Stimulated activated CD8-positive, alpha-beta memory T cell treated with anti-CD3 and anti-CD28 coated beads, Interleukin-4, amount 100 ng/mL, for 24 hours (primary cell): ENCODE results near the gene SRSF9.
"Not testable (repeated sequence)": the region's sequence is repeated elsewhere in the genome, so short reads cannot be mapped to it uniquely, and the experiment has no call there.

ENCODE experiments used
- DNase-seq: peaks from one replicate; pipeline ENCODE4 v3.0.0-alpha.2; 2020; ENCODE audit warnings: low read depth

SRSF9 gene

DNA sequence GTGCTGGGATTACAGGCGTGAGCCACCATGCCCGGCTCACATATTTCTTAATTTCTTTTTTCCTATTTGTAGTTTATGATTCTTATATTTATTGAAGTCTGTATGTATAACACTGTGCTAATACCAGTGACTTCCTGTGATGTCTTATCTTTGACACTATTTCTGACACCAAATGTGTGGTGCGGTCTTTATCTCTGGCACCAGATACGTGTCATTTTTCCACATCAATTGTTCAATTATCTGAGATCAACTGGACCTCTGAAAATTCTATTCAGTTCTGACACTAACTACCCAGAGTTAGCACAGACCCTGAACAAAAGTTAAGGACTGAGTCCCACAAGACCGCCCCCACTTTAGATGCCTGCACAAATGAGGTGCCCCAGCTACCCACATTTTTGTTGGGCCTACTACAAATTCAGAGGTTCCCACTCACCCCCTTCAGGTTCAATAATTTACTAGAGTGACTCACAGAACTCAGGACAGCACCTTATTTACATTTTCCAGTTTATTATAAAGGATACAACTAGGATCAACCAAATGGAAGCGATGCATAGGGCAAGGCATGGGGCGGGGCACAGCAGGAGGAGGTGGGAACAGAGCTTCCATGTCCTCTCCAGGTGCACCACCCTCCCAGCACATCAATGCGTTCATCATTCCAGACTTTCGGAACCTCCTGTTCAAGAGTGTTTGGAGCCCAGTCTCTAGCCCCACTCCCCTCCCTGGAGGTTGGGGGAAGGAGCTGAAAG, 11.6 kb upstream of the SRSF9 start:
- no peak for DNase-seq

DNA sequence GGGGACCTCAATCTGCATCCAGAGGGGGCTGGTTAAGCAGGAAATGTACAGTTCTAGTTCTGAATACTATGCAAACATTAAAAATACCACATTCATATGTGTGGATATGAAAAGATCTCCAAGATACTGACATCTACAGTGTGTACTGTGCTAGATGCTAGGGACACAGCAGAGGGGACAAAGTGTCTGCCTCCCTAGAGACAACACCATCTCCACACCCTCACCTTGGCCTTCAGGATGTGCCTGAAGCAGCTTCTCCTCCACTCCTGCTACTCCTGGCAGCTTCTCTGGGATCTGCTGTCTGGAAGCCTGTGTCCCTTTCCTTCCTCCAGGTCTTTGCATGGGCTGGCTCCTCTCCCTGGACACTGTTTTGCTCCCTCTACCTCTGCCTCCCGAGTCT, 10.7 kb upstream of the SRSF9 start:
- DNase-seq, result no peak

DNA sequence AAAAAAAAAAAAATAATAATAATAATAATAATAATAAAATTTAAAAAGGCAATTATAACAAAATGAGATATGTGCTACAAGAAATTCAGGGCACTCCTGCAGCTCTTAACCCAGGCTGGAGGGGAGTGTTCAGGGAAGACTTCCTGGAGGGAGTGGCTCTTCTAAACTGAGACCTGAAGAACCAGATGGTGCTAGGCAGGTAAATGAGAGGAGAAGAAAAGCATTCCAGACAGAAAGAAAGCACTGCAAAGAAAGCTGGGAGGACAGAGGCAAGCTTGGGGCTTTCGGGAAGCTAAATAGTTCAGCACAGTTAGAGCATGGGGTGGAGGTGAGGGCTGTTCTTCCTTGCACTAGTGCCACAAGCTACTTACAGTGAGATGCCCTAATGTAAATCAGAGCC, 9.9 kb upstream of the SRSF9 start:
- DNase-seq, result no peak

DNA sequence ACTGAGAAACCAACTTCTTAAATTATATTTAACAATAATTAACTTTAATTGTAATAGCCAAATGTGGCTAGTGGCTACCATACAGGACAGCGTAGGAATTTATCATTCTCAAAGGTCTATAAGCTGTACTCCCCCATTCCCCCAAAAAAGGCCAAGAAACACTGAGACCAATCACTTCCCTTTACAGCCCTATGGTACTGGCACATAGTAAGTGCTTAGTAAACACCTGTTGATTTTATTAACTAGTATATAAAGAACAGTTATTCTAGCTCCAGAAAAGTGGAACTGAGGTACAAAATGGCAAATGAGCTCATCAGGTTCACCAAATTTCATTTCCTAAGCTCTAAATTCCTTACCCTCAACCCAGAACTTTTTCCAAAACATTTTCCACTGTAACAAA, 6.1 kb upstream of the SRSF9 start:
- DNase-seq, result no peak

DNA sequence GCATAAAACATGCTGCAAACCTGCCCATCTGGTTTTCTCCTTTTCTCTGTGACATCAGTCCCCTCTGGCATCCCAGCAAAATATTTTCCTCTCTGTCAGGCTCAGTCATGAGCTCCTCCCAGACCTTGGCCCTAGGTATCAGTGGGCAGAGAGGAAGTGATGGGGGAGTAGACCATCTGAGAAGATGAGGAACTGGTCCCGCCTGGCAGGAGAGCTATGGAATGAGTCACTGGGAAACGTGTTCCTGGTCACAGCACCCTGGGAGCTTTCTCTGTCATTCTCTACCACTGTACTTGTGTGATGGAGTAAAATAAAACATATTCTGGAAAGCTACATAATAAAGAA, 5.0 kb upstream of the SRSF9 start:
- DNase-seq, result no peak

DNA sequence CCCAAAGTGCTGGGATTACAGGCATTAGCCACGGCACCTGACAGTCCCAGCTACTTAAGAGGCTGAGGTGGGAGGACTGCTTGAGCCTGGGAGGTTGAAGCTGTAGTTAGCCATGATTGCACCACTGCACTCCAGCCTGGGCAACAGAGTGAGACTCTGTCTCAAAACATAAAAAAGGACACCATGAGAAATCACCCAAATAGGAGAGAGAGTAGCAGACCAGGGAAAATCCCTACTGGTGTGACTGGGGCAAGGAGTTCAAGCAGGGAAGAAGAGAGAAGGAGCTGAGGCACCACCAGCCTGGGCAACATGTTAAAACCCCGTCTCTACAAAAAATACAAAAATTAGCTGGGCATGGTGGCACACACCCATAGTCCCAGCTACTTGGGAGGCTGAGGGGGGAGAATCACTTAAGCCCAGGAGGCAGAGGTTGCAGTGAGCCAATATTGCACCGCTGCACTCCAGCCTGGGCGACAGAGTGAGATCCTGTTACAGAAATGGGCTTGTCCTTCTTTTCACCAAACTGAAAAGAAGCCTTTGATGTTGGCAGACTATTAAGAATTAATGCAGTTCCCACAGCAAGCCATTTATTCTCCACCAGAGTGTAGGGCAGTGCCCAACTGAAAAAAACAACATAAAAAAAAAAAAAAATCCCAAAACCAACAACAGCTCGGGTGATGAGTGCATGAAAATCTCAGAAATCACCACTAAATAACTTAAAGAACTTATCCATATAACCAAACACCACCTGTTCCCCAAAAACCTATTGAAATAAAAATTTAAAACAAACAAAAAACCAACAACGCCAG, 4.5 kb upstream of the SRSF9 start:
- DNase-seq, result no peak

DNA sequence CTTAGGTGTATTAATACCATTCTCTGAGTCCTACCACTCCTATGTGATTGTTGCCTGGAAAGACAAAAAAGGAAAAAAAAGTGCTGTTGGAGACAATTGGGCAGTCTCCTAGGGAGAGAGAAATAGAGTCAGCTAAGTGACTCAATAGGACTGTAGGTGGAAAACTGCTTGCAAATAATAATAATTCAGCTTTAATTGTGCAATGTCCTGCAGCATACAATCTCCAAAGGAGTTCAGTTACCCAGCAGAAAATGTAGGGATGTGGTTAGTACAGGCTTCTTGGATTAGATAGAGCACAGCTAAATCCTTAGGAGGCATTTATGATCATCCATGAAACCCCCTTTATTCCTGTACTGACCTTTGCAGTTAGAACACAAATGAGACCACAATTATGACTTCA, 3.0 kb upstream of the SRSF9 start:
- DNase-seq, result no peak

DNA sequence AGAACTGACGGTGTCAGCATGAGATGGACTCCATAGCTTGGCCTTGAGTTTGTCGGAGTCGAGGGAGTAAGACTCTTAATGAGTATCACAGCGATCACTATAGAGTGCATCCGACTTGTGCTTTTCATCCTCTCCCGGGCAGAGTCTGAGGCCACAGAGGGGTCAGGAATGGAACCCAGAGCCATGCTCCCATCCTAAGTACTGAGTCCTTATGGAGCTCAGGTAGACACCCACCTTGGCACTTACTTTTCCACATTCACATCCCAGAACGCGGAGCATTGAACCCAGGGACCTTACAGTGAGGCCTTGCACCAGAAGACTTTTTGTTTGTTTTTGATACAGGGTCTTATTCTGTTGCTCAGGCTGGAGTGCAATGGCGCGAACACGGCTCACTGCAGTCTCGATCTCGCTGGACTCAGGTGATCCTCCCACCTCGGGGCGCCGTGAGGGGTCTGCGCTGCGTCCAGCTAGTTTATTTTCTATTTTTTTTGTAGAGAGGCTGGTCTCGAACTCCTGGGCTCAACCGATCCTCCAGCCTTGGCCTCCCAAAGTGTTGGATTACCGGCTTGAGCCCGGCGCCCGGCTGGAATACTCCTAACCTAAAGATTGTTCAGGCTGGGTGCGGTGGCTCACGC, 719 bp upstream of the SRSF9 start:
- no peak for DNase-seq

DNA sequence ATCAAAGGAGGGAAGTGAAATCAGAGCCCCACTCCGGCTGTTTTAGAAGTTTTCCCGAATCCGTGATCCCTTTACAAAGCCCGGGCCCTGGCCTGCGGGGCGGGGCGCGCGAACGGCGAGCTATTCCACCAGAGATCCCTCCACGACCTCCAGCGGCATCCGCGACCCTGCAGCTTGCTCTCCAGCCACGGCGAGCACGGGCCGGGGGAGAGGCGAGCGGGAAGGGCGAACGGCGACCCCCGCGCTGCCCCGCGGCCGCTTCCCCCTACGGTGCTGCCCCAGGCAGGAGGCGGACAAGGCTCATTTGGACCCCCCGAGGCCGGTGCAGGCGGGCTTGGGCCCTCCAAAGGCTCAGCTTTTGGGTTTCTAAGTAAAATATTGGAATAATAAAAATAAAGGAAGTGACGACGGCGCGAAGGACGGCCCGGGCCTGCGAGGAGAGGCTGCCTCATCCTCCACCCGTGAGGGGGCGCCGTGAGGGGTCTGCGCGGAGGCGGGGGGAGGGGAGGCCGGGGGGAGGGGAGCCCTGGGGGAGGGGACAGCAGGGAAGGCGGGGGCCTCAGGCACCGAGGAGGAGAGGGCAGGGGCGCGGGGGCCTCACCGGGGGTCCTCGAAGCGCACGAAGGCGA, 613 bp downstream of the SRSF9 start:
- peak; percentile 34 for DNase-seq

DNA sequence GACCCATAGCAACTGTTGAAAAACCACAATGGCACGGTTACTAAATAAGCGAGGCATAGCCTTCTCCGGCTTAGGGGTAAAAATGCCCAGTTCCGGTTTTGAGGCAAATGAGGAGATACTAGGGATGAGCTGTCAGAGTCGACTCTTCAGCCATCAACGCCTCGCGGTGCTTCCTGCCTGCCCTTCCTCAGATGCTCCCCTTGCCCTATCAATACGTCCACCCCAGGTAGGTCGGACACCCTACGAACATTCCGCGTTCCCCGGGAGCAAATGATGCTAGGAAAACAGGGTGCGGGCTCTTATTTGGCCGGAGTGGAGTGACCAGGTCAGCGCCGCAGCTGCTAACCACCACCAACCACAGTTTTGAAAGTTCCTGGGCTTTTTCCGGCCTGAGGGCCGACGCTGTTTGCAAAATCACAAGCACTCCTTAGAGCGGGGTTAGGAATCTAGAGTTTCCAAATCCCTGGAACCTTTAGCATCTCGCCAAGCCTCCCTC, 1.2 kb downstream of the SRSF9 start:
- DNase-seq, result no peak

DNA sequence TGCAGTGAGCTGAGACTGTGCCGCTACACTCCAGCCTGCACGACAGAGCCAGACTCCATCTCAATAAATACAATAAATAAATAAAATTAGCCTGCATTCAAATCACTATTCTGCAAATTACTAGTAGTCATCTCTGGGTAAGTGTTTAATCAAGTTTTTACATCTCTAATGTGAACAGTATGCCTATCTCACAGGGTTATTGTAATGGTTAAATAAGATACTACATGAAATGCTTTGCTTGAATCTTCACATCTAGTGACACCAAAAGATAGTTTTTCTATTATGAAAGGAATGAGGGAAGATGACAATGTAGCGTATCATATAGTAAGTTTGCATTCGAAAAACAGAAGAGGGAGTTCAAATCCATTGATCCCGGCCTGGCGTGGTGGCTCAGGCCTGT, 2.1 kb downstream of the SRSF9 start:
- no peak for DNase-seq

DNA sequence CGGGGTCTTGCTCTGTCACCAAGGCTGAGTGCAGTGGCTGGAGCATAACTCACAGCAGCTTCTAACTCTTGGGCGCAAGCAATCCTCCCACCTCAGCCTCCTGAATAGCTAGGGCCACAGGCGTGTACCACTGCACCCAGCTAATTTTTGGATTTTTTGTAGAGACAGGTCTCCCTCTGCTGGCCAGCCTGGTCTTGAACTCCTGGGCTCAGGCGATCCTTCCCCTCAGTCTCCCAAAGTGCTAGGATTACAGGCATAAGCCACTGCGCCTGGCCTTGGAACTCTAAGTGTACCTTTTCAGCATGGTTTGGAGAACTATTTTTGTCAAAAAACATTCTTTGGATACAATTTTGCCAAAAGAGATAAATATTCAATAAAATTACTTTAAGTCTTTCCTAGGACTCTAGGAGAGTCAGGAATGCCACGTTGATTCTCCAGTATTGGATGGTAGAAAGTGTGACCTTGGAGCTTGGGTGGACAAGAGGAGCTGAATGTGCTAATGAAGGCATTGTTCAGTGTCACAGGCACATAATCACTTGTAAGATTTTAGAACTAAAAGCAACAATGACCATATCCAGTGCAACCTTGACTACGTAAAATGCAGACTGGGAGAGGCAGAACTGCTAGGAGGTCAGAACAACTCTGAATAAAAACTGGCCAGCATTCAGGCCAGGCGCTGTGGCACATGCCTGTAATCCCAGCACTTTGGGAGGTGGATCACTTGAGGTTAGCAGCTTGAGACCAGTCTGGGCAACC, 2.8 kb downstream of the SRSF9 start:
- DNase-seq, result no peak

DNA sequence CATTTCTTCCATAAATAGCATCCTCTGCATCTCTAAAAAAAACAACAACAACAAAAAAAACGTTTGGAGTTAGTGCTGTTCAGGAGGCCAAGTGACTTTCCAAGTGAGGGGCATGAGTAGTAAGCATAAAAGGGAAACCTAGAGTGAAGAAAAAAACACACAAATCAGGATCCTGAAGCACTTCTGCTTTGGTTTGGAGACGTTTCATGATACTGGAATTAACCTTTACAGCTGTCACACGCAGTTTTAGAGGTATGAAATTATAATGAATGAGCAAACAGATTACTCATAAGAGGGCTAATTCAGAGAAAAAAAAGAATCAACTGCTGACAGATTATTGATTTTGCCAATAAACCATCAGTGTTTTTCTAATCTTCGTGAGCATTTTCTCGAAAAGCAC, 3.8 kb downstream of the SRSF9 start:
- DNase-seq, result no peak

DNA sequence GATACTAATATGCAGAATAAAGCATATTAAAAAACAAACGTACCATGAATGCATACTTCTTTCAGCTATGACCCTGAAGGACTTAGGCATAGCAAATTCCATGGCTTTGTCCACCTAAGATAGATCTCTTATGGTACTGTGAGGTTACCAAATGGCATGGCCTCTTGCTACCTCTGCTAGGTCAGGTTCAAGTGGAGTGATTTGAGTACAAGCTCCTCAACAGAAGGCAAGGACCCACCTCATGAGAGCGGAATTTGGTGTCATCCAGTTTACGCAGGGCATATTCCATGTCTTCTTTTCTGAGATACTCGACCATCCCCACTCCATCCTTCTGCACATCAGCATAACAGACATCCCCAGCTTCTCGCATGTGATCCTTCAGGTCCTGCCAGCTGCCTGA, 5.8 kb downstream of the SRSF9 start:
- DNase-seq, result no peak

DNA sequence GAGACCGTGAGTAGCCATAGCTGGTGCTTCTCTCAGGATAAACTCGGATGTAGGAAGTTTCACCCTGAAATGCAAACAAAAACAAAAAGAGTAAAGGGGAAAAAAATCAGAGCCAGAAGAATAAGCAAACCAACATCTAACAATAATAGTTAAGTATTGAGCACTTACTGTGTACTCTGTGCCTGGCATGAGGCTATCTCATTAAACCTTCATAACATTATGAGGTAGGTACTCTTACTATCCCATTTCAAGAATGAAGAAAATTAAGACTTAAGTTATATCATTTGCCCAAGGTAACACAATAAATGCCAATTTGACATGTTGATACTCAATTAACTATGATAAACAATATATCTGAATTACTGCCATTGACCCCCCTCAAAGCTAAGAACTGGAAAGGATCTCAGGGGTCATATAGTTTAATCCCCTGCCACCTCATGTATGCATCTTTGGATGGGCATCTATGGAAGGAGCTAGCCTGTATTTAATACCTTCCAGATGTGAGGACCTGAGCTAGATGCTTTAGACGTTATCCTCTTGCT, 7.4 kb downstream of the SRSF9 start:
- DNase-seq, result no peak

DNA sequence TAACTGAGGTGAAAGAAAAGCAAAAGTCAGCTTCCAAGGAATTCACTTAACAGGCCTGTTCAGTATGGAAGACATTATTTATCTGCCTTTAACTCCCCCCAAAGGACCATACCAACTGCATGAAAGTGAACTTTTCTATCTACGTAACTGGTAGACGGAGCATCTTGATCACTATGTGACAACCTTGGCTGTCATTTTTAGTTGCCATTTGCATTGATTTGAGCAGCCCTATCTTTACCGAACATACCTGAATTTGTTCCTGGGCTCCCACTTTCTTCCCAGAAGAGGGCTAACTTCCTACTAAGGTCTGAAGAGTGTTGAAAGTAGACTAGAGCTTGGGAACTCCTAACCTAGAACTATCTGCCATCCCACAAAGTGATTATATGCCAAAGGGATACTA, 9.4 kb downstream of the SRSF9 start:
- no peak for DNase-seq

DNA sequence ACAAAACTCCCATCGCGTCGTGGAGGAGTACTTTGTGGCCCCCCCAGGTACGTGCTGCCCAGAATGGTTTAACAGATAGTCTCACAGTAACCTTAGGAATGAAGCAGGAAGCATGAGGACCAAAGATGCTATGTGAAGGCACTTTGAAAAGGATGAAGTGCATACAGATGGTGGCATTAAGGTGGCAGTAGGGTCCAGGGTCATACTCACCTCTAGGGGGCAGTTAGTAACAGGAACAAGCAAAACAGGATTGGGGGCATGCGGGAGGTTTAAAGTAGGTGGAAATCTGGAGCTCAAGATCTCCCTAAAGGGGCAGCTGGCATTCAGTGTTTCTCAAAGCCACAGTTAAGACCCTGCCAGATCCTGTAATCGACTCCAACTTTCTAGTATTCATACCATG, 12.4 kb downstream of the SRSF9 start:
- no peak for DNase-seq

DNA sequence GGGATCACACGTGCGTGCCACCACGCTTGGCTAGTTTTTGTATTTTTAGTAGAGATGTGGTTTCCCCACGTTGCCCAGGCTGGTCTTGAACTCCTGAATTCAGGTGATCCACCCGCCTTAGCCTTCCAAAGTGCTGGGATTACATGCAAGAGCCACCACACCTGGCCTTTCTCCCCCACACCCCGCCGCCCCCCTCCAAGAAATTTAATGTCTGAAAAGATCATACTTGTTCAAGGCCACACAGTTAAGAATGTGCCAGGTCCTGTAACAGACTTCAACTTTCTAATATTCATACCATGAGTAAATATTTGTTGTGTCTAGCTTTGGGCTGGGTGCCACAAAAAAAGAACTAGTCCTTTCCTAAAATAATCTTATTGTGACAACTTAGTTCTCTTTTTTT, 14.2 kb downstream of the SRSF9 start:
- DNase-seq, result no peak

DNA sequence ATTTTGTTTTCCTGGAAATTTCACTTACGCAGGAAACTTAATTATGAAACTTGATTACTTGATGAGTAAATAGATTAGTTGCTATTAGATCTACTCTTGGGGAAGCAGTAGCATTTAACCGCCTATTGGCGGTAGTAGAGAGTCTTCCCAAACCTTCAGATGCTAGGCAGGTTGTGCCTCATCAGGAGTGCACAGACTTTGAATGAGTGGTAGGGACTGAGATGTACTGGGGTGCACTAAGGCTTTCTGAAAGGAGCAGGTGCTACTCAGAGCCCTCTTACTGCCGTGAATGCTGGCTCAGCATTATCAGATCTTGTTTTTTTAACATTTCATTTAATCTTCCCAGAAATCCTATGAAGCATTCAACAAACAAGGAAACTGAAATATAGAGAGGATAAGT, 15.6 kb downstream of the SRSF9 start:
- no peak for DNase-seq

DNA sequence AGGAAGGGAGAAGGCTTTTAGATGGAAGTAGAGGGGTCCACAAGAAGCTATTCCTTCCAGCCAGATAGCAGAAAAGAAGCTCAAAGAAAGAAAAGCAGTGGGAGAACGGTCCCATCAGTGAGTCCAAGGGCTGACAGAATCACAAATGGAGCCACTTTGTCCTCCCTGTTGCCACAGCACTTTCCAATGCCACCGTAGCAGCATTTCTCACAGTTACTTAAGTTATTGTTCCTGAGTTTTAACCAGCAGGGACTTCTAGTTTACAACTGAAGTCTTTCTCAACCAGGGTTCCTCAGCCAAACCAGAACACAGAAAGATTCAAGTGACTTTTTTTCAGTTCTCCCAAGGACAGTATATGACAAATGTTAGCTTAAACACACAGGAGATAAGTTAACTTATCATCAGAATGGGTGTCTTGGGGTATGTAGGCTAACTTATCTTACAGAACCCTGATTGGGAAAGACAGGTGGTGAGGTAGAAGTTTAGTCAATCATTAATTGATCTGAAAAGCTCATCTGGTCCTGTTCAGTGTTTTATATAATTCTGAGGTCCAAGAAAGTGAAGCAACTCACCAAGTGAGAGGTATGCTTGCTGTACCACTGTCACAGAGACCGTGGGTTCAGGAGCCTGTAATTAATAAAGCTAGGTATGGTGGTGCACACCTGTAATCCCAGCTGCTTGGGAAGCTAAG, 16.3 kb downstream of the SRSF9 start:
- no peak for DNase-seq

DNA sequence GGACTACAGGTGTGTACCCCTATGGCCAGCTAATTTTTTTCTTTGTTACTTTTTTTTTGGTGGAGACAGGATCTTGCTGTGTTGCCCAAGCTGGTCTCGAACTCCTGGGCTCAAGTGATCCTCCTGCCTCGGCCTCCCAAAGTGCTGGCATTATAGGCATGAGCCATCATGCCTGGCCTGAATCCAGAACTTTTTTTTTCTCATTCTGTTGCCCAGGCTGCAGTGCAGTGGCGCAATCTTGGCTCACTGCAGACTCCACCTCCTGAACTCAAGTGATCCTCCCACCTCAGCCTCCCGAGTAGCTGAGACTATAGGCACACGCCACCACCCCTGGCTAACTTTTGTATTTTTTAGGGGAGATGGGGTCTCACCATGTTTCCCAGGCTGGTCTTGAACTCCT, 17.0 kb downstream of the SRSF9 start:
- DNase-seq, result not testable (repeated sequence)
